ENCODE measurements around the gene ZDHHC14.

The ZDHHC14 gene

DNA sequence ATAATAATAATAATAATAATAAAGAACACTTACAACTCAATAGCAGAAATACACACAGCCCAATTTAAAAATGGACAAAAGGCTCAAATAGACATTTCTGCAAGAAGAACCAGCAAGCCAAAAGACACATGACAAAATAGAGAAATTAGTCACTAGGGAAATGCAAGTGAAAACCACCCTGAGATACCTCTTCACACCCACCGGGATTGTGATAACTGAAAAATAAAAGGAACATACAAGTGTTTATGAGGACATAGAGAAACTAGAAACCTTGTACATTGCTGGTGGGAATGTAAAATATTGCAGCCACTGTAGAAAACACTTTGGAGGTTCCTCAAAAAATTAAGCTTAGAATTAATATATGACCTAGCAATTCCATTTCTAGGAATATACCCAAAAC, 59.2 kb downstream of the ZDHHC14 start:
- no peak for TF ChIP-seq CEBPB (IDR thresholded peaks at IDR 0.05)

DNA sequence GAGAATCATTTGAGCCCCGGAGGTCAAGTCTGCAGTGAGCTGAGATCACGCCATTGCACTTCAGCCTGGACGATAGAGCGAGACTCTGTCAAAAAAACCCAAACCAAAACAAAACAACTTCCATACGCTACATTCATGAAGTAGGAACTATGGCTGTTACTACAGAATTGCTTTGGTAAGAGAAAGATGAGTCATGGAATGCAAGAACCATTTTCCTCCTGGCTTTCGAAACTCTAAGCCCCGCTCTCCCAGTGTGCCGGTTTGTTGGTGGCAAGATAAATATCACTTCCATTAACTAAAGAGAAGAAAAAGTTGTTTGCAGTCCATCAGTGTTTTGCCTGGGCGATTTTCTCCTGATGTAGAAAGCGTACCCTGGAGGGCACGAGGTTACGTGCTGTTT, 61.3 kb downstream of the ZDHHC14 start:
- no peak for TF ChIP-seq TEAD4 (IDR thresholded peaks at IDR 0.05)
- no peak for TF ChIP-seq RAD21 (IDR thresholded peaks at IDR 0.05; ENCODE audit: low read depth)

DNA sequence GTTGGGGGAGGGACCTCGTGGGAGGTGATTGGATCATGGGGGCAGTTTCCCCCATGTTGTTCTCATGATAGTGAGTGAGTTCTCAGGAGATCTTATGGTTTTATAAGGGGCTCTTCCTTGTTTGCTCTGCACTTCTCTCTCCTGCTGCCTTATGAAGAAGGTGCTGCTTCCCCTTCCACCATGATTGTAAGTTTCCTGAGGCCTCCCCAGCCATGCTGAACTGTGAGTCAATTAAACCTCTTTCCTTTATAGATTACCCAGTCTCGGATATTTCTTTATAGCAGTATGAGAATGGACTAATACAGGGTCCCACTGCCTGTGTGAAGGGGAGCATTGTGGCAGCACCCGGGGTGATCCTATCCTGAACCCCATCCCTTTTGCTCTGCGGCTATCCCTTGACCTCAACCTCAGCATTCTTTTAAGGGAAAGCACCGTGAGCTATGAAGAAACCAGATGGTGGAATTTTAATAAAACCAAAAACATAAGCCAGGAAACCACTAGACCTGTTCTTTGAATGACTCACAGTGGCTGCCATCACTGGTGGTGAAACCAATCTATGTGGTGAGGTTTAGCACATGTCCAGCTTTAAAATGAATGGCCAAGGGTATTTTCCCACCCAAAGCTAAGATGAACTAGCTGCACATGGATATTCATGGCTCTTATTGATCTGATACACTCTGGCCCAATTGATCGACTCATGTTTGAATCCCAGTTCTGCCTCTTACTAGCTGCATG, 62.2 kb downstream of the ZDHHC14 start:
- TF ChIP-seq TCF12 (IDR thresholded peaks at IDR 0.05; ENCODE audit: low read depth) (no peak), CEBPB (IDR thresholded peaks at IDR 0.05) (no peak), EP300 (IDR thresholded peaks at IDR 0.05; ENCODE audit: borderline replicate concordance) (no peak), ZBTB7A (IDR thresholded peaks at IDR 0.05; ENCODE audit: low read depth) (no peak), TAF1 (IDR thresholded peaks at IDR 0.05; ENCODE audit: low read depth) (no peak), YY1 (IDR thresholded peaks at IDR 0.05; ENCODE audit: low read depth) (no peak), FOXM1 (IDR thresholded peaks at IDR 0.05; ENCODE audit: borderline replicate concordance, low read depth) (no peak), EGR1 (IDR thresholded peaks at IDR 0.05) (no peak), TEAD4 (IDR thresholded peaks at IDR 0.05) (no peak)
- TF ChIP-seq, protein P1, sequence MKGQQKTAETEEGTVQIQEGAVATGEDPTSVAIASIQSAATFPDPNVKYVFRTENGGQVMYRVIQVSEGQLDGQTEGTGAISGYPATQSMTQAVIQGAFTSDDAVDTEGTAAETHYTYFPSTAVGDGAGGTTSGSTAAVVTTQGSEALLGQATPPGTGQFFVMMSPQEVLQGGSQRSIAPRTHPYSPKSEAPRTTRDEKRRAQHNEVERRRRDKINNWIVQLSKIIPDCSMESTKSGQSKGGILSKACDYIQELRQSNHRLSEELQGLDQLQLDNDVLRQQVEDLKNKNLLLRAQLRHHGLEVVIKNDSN (IDR thresholded peaks at IDR 0.05), result no peak
- TF ChIP-seq, protein P2, sequence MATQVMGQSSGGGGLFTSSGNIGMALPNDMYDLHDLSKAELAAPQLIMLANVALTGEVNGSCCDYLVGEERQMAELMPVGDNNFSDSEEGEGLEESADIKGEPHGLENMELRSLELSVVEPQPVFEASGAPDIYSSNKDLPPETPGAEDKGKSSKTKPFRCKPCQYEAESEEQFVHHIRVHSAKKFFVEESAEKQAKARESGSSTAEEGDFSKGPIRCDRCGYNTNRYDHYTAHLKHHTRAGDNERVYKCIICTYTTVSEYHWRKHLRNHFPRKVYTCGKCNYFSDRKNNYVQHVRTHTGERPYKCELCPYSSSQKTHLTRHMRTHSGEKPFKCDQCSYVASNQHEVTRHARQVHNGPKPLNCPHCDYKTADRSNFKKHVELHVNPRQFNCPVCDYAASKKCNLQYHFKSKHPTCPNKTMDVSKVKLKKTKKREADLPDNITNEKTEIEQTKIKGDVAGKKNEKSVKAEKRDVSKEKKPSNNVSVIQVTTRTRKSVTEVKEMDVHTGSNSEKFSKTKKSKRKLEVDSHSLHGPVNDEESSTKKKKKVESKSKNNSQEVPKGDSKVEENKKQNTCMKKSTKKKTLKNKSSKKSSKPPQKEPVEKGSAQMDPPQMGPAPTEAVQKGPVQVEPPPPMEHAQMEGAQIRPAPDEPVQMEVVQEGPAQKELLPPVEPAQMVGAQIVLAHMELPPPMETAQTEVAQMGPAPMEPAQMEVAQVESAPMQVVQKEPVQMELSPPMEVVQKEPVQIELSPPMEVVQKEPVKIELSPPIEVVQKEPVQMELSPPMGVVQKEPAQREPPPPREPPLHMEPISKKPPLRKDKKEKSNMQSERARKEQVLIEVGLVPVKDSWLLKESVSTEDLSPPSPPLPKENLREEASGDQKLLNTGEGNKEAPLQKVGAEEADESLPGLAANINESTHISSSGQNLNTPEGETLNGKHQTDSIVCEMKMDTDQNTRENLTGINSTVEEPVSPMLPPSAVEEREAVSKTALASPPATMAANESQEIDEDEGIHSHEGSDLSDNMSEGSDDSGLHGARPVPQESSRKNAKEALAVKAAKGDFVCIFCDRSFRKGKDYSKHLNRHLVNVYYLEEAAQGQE (IDR thresholded peaks at IDR 0.05; ENCODE audit: low read depth), result no peak

DNA sequence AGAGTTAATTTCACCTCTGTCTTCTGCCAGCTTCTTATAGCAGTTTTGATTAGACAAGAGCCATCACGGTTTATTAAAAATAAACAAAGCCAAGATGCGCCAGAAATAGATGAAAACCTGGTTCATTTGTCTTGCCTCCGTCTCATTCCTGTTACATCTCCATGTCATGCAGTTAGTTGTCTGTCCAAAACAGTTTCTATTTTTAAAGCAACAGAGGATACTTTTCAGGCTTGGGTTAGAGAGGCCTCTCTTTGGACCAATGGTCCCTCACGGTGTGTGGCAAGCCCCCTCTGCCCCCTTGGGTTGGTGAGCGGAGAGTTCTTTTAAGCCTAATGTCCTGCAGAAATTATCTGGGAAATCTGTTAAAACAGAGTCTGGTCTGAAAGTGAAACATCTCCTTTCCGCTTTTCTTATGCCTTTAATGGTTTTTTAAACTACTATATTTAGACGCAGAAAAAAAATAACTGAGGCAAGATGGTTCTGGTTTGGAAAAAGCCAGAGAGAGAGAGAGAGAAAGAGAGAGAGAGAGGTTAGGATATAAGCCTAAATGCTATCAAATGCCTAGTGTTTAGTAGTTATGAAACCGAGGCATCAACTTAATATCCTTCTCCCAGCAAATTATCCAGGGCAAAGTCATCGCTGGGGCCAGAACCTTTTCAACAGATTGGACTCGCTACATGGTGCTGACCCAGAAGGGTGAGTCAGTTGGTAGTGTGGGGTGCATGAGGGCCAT, 64.5 kb downstream of the ZDHHC14 start:
- no peak for TF ChIP-seq CREB1 (IDR thresholded peaks at IDR 0.05; ENCODE audit: low read depth)
- TF ChIP-seq TAF1 (IDR thresholded peaks at IDR 0.05; ENCODE audit: low read depth), result no peak
- TF ChIP-seq, protein P3, sequence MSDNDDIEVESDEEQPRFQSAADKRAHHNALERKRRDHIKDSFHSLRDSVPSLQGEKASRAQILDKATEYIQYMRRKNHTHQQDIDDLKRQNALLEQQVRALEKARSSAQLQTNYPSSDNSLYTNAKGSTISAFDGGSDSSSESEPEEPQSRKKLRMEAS (IDR thresholded peaks at IDR 0.05), result no peak
- no peak for TF ChIP-seq YY1 (IDR thresholded peaks at IDR 0.05; ENCODE audit: low read depth)
- TF ChIP-seq, protein P1 (IDR thresholded peaks at IDR 0.05), result no peak
- TF ChIP-seq NFIC (IDR thresholded peaks at IDR 0.05), result no peak
- TF ChIP-seq FOXM1 (IDR thresholded peaks at IDR 0.05; ENCODE audit: borderline replicate concordance, low read depth), result no peak
- TF ChIP-seq ZBTB7A (IDR thresholded peaks at IDR 0.05; ENCODE audit: low read depth), result no peak
- no peak for TF ChIP-seq TEAD4 (IDR thresholded peaks at IDR 0.05)
- TF ChIP-seq CEBPB (IDR thresholded peaks at IDR 0.05), result no peak
- no peak for TF ChIP-seq EGR1 (IDR thresholded peaks at IDR 0.05)
- no peak for TF ChIP-seq TCF12 (IDR thresholded peaks at IDR 0.05; ENCODE audit: low read depth)
- TF ChIP-seq, protein P2 (IDR thresholded peaks at IDR 0.05; ENCODE audit: low read depth), result no peak
- TF ChIP-seq RAD21 (IDR thresholded peaks at IDR 0.05; ENCODE audit: low read depth), result no peak
- no peak for TF ChIP-seq EP300 (IDR thresholded peaks at IDR 0.05; ENCODE audit: borderline replicate concordance)

DNA sequence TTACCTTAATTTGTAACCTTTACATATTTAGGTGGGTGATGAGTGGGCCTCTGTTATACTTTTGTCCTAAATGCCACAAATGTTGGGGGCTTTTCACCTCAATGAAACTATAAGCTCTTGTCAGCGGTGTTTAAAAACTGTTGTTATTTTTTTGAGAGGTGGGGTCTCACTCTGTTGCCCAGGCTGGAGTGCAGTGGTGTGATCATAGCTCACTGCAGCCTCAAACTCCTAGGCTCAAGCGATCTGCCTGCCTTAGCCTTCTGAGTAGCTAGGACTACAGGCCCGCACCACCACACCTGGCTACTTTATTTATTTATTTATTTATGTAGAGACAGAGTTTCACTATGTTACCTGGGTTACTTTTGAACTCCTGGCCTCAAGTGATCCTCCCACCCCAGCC, 66.7 kb downstream of the ZDHHC14 start:
- no peak for TF ChIP-seq TEAD4 (IDR thresholded peaks at IDR 0.05)
- no peak for TF ChIP-seq EP300 (IDR thresholded peaks at IDR 0.05; ENCODE audit: borderline replicate concordance)
- no peak for TF ChIP-seq RAD21 (IDR thresholded peaks at IDR 0.05; ENCODE audit: low read depth)
- no peak for TF ChIP-seq YY1 (IDR thresholded peaks at IDR 0.05; ENCODE audit: low read depth)
- no peak for TF ChIP-seq NFIC (IDR thresholded peaks at IDR 0.05)
- no peak for TF ChIP-seq EGR1 (IDR thresholded peaks at IDR 0.05)
- TF ChIP-seq, protein P2 (IDR thresholded peaks at IDR 0.05; ENCODE audit: low read depth), result no peak
- TF ChIP-seq, protein P3 (IDR thresholded peaks at IDR 0.05), result no peak
- TF ChIP-seq TCF12 (IDR thresholded peaks at IDR 0.05; ENCODE audit: low read depth), result no peak
- no peak for TF ChIP-seq TAF1 (IDR thresholded peaks at IDR 0.05; ENCODE audit: low read depth)
- TF ChIP-seq FOXM1 (IDR thresholded peaks at IDR 0.05; ENCODE audit: borderline replicate concordance, low read depth), result no peak
